ENCODE measurements around the gene COX5A.
A peak's percentile ranks its signal among the peaks of the same experiment; 100 is the strongest.

COX5A gene

DNA sequence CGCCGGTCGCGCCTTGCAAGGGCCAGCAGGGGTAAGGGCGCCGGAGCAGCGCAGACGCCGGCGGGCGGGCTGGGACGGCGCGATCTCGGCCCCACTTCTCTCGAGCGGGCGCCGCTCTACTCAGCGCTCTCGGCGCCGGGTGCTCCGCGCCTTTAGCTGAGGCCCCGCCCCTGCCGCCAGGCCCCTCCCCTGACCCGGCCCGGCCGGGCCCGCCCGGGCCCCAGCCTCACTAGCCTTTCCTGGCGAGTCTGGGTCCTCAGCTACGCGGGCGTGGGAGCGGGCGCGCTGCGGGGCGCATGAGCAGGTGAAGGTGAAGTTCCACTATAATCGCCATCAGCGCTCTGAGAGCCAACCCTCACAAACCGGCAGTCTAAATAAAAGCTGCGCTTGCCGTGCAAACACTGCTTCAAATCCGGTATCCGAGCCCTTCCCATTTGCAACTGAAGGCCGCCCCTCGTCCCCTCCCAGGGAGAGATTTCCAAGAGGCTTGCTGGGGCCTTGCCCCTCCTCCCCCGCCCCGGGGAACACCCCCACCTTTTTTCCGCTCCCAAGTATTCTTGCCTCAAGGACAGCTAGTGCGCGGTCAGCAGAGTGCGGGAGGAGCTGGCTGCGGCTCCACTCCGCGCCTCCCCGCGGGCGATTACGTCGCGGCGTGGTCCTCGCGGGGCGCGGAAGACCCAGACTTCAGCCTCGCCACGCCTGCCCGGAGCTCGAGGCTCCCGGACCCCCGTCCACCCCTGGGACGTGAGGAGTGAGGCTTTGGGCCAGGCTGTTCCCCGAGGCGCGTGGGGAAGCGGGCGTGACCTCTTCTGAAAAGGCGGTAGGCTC is 19.0 kb upstream of the COX5A start, which contains the start of gene RPP25:
Gene RPP25, minus strand, starts transcription at position 125 of the 828 bp plus-strand sequence. CDS start 189 bp downstream, outside the sequence.
- in situ Hi-C loops (cut with HindIII; ENCODE audit: low sequenced_read_pairs) = no loop called here
- DNase-seq (ENCODE audit: low read depth) = no peak
- TF ChIP-seq, protein P1, sequence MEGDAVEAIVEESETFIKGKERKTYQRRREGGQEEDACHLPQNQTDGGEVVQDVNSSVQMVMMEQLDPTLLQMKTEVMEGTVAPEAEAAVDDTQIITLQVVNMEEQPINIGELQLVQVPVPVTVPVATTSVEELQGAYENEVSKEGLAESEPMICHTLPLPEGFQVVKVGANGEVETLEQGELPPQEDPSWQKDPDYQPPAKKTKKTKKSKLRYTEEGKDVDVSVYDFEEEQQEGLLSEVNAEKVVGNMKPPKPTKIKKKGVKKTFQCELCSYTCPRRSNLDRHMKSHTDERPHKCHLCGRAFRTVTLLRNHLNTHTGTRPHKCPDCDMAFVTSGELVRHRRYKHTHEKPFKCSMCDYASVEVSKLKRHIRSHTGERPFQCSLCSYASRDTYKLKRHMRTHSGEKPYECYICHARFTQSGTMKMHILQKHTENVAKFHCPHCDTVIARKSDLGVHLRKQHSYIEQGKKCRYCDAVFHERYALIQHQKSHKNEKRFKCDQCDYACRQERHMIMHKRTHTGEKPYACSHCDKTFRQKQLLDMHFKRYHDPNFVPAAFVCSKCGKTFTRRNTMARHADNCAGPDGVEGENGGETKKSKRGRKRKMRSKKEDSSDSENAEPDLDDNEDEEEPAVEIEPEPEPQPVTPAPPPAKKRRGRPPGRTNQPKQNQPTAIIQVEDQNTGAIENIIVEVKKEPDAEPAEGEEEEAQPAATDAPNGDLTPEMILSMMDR (IDR thresholded peaks at IDR 0.05; ENCODE audit: low read depth, low read length, missing control alignments) = no peak
- peak within 1 kb of the TSS; percentile 41 for H3K4me3 ChIP-seq (ENCODE audit: low read depth, low read length)

DNA sequence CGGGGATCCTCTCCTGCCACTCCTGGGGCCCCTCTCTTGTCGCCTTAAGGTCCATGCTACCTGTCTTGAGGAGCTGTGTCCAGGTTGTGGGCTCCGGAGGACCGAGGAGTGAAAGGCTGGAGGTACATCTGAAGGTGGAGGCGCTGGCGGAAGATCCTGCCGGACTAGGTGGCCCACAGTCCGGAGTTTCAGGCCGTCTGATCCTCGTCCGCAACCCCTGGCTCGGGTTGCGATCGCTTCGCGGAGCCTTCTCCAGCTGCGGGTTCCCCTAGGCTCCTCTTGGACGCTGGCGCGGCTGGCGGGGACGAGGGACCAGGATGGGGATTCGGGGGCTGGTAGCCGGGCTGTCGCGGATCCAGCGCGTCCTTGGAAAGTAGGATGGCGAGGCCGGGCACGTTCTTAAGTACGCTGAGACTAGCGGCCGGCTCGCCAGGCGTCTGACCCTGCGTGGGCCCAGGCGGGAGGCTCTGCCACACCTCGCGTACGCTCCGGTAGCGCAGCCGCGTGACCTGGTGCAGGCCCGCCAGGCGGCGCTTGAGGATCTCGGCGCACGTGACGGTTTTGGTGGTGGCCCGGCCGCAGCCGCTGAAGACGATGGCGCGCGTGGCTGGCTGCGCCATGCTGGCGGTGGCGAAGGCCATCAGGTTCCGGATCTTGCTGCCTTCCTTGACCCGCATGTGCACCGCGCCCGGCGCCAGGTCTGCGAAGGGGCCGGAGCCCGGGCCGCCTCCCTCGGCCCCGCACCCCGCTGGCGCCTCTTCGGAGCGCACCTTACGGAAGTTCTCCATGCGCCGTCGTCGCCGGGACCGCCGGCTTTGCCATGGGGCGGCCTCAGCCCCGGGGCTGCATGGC is 18.1 kb upstream of the COX5A start:
- peak overlapping the region; percentile 41 for H3K4me3 ChIP-seq (ENCODE audit: low read depth, low read length)
- DNase-seq (ENCODE audit: low read depth) = no peak
- TF ChIP-seq, protein P1 (IDR thresholded peaks at IDR 0.05; ENCODE audit: low read depth, low read length, missing control alignments) = peak; percentile 27
- in situ Hi-C loops (cut with HindIII; ENCODE audit: low sequenced_read_pairs) = no loop called here

DNA sequence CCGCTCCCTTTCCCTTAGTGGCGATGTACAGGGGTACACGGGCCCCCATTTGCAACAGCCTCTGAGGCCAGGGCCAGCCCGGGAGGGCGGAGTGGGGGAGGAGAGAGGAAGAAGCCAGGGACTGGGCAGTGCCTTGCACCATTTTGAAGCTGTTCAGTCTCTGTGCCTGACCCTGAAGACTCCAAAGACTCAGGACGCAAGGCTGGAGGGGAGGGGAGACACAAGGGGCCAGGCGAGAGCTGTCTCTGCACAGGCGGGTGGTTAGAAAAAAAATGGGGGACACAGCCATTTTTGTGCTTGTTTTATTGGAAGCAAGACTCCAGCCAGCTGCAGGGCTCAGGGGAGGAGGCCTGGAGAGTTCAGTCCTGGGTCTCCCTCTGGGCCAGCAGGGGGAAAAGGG is 17.1 kb upstream of the COX5A start:
- DNase-seq (ENCODE audit: low read depth) = no peak
- H3K4me3 ChIP-seq (ENCODE audit: low read depth, low read length) = no peak overlapping the region
- in situ Hi-C loops (cut with HindIII; ENCODE audit: low sequenced_read_pairs) = no loop called here
- TF ChIP-seq, protein P1 (IDR thresholded peaks at IDR 0.05; ENCODE audit: low read depth, low read length, missing control alignments) = no peak

DNA sequence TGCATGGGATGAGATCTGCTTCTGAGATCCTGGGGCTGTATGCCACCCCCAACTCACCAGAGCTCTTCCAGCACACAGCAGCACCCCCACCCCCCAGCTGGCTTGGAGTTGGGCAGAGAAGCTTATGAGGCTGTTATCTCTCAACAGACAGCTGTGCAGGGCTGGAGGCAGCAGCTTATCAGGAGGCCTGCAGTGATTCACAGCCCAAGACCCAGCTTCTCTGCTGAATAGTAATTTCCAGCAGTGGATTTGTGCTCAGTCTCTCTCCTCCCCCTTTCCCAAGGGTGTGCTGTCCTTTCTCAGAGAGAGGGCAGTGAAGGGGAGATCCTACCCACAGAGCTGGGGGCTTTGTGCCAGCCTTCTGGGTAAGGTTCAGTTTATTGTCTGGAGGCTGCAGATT is 16.6 kb upstream of the COX5A start:
- TF ChIP-seq, protein P1 (IDR thresholded peaks at IDR 0.05; ENCODE audit: low read depth, low read length, missing control alignments) = no peak
- in situ Hi-C loops (cut with HindIII; ENCODE audit: low sequenced_read_pairs) = loop anchor here (5.0 kb wide), 2 partner anchors 47 to 187 kb away; partner anchors contain the start of gene FAM219B
- no peak for DNase-seq (ENCODE audit: low read depth)

DNA sequence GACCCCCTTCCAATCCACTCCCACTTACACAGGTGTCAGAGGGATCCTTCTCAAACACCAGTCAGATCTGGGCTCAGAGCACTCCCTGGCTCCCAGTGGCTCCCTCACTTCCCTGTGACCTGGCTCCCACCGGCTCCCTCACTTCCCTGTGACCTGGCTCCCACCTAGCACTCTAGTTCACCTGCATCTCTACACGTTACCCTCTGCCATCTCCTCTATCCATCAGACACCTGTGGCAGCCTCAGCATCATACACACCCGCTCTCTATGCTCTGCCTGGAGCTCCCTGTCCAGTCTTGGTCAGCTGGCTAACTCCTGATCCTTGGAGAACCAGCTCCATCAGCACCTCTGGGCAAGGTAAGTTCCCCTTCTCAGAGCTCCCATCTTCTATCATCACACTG is 13.1 kb upstream of the COX5A start:
- DNase-seq (ENCODE audit: low read depth) = no peak
- H3K4me3 ChIP-seq (ENCODE audit: low read depth, low read length) = no peak overlapping the region
- in situ Hi-C loops (cut with HindIII; ENCODE audit: low sequenced_read_pairs) = loop anchor here (5.0 kb wide), 2 partner anchors 44 to 184 kb away; partner anchors contain the start of gene FAM219B
- TF ChIP-seq, protein P1 (IDR thresholded peaks at IDR 0.05; ENCODE audit: low read depth, low read length, missing control alignments) = no peak

More for the DNA sequence above, 16.6 kb upstream of the COX5A start:
- no peak overlapping the region for H3K4me3 ChIP-seq (ENCODE audit: low read depth, low read length)

Data from astrocyte of the cerebellum (primary cell).